GM23338 (cell line): ENCODE measurements around the gene MAPK12.

Source experiments
- CTCF ChIP-seq, 2 experiments: fragments of 200-600 bp in 1 of 2; sonication (generic) in 1 of 2; conservative IDR thresholded peaks; 2 replicates each; pipeline versions ENCODE4 v1.5.1 to v1.6.1; 2016 to 2017; ENCODE audit warnings: antibody characterized with exemption in 2 of 2, low read depth in 2 of 2, mild to moderate bottlenecking in 2 of 2, moderate library complexity in 1 of 2
- EZH2phosphoT487 ChIP-seq: fragments of 200-600 bp; sonication (generic); IDR thresholded peaks from one replicate; pipeline ENCODE4 v1.8.1; 2018; ENCODE audit warnings: antibody characterized with exemption; ENCODE audit not compliant: unreplicated experiment
- POLR2AphosphoS5 ChIP-seq: IDR thresholded peaks from 2 replicates; pipeline ENCODE4 v1.6.1; 2016; ENCODE audit warnings: antibody characterized with exemption, low read depth
- REST ChIP-seq: IDR thresholded peaks from one replicate; pipeline ENCODE4 v1.6.1; 2018; ENCODE audit warnings: antibody characterized with exemption; ENCODE audit not compliant: unreplicated experiment

- TF ChIP-seq CTCF (conservative IDR thresholded peaks at IDR 0.05; ENCODE audit: low read depth in 2 of 2): peak; percentile 83 to 85
- no peak for TF ChIP-seq POLR2AphosphoS5
- TF ChIP-seq EZH2phosphoT487: no peak
- no peak for TF ChIP-seq REST
Measured at GRCh38 chr22:50209893-50210292, 51.6 kb downstream of the MAPK12 start.
